Keratinocyte (primary cell): ENCODE data around the gene CCL22. TPM values are rescaled to one million over a fixed set of nuclear protein-coding genes. Genes with fewer than 3 reads are reported as not detected.

Experiments
- DNase-seq: peaks from one replicate; pipeline ENCODE4 v3.0.0-alpha.2; 2011; ENCODE audit warnings: low read depth, missing footprints, low spot score
- FAIRE-seq: peaks from 2 replicates; lab custom pipeline; 2011; peaks lifted over from hg19 to GRCh38; lab: Jason Lieb, UNC
- H2AFZ ChIP-seq: 2 replicates; pipeline ENCODE4 v1.6.0; 2012; ENCODE audit warnings: low read length, control low read depth, inconsistent platforms; ENCODE audit not compliant: control insufficient read depth
- H3K27ac ChIP-seq: 2 replicates; pipeline ENCODE4 v1.5.1; 2011; ENCODE audit warnings: low read length; ENCODE audit not compliant: control insufficient read depth, insufficient read depth
- H3K27me3 ChIP-seq: 3 replicates; pipeline ENCODE4 v1.6.0; 2011; ENCODE audit warnings: low read length; ENCODE audit not compliant: control insufficient read depth, insufficient read depth; ENCODE audit errors: extremely low read depth
- H3K36me3 ChIP-seq, 2 experiments: 2 replicates in 1 of 2; 3 replicates in 1 of 2; pipeline ENCODE4 v1.5.1; 2011; ENCODE audit warnings: low read length in 2 of 2, mild to moderate bottlenecking in 1 of 2; ENCODE audit not compliant: control insufficient read depth in 2 of 2, insufficient read depth in 2 of 2; ENCODE audit errors: extremely low read depth in 1 of 2
- H3K4me1 ChIP-seq: 3 replicates; pipeline ENCODE4 v1.5.1; 2011; ENCODE audit warnings: low read length; ENCODE audit not compliant: control insufficient read depth, insufficient read depth; ENCODE audit errors: extremely low read depth
- H3K4me2 ChIP-seq: 3 replicates; pipeline ENCODE4 v1.6.0; 2011; ENCODE audit warnings: low read depth, low read length; ENCODE audit not compliant: control insufficient read depth, insufficient read depth; ENCODE audit errors: extremely low read depth
- H3K4me3 ChIP-seq, 3 experiments: fragments of 200-600 bp in 1 of 3; sonication (generic) in 1 of 3; 2 replicates in 2 of 3; 3 replicates in 1 of 3; pipeline ENCODE4 v1.5.1; 2011 to 2016; ENCODE audit warnings: low read length in 3 of 3, mild to moderate bottlenecking in 3 of 3, control low read depth in 2 of 3, inconsistent platforms in 1 of 3, low read depth in 1 of 3, mixed read lengths in 1 of 3, mixed run types in 1 of 3, moderate library complexity in 1 of 3; ENCODE audit not compliant: control insufficient read depth in 2 of 3, insufficient read depth in 2 of 3; ENCODE audit errors: extremely low read depth in 1 of 3
- H3K79me2 ChIP-seq: 2 replicates; pipeline ENCODE4 v1.6.0; 2012; ENCODE audit warnings: low read length; ENCODE audit not compliant: control insufficient read depth, insufficient read depth
- H3K9ac ChIP-seq: 3 replicates; pipeline ENCODE4 v1.6.0; 2011; ENCODE audit warnings: low read length; ENCODE audit not compliant: control insufficient read depth, insufficient read depth; ENCODE audit errors: extremely low read depth
- H3K9me1 ChIP-seq: 3 replicates; pipeline ENCODE4 v1.6.0; 2011; ENCODE audit warnings: low read length; ENCODE audit not compliant: control insufficient read depth, insufficient read depth; ENCODE audit errors: extremely low read depth
- H3K9me3 ChIP-seq: 2 replicates; pipeline ENCODE4 v1.5.1; 2012; ENCODE audit warnings: low read depth, low read length; ENCODE audit not compliant: control insufficient read depth
- H4K20me1 ChIP-seq: 3 replicates; pipeline ENCODE4 v1.6.0; 2011; ENCODE audit warnings: low read length; ENCODE audit not compliant: control insufficient read depth, insufficient read depth; ENCODE audit errors: extremely low read depth
- CTCF ChIP-seq, 3 experiments: IDR thresholded peaks in 1 of 3; conservative IDR thresholded peaks in 1 of 3; optimal IDR thresholded peaks in 1 of 3; 2 replicates in 2 of 3; 3 replicates in 1 of 3; pipeline versions ENCODE3 to v1.5.1; 2011; ENCODE audit warnings: low read length in 3 of 3, mild to moderate bottlenecking in 3 of 3, moderate library complexity in 2 of 3, control low read depth in 1 of 3, inconsistent platforms in 1 of 3; ENCODE audit not compliant: insufficient read depth in 2 of 3; ENCODE audit errors: extremely low read depth in 1 of 3
- EZH2 ChIP-seq: IDR thresholded peaks from one replicate; pipeline ENCODE4 v1.6.1; 2012; ENCODE audit warnings: inconsistent platforms, mild to moderate bottlenecking, low read length, moderate library complexity
- dilution Hi-C: fragments of 300-500 bp; cut with MboI; formaldehyde crosslinking; loops from one replicate; pipeline ENCODE4 v1.7.0; 2020; ENCODE audit warnings: low sequenced_read_pairs; ENCODE audit not compliant: extremely low pct_ligation_motif_present
- polyA plus RNA-seq, 5 experiments: library from polyadenylated mRNA; depleted of rRNA in 3 of 5; stranded (reverse) in 3 of 5; stranded (forward) in 1 of 5; unstranded in 1 of 5; fragments of >200 nt; gene quantifications; 1 replicate in 1 of 5; 2 replicates in 3 of 5; 3 replicates in 1 of 5; pipeline versions ENCODE4 v1.2.1 to v1.2.3, GENCODE V29; 2011 to 2012; ENCODE audit warnings: missing spikeins in 2 of 5, low read depth in 1 of 5, low replicate concordance in 1 of 5

Gene CCL22
- polyA plus RNA-seq, 1 donor (not counting 4 experiments of a cell fraction or from before 2014, with no cell fraction given), result not detected

GRCh38 chr16:57367116-57367752 is 8.7 kb downstream of the CCL22 start:
- no peak overlapping the region for H2AFZ ChIP-seq
- no peaks in the 10 kb centered on the region for H4K20me1 ChIP-seq
- FAIRE-seq, result no peak
- no peak overlapping the region for H3K4me3 ChIP-seq
- no peak for DNase-seq
- dilution Hi-C loops, result no loop called here
- H3K79me2 ChIP-seq, result no peaks in the 10 kb centered on the region
- H3K9me3 ChIP-seq, result no peaks in the 10 kb centered on the region
- no peak overlapping the region for H3K9ac ChIP-seq
- peak overlapping the region; percentile 57 for H3K4me2 ChIP-seq
- H3K27ac ChIP-seq, result no peak overlapping the region
- peaks cover 8% of the 10 kb centered on the region for H3K27me3 ChIP-seq
- TF ChIP-seq CTCF (optimal IDR thresholded peaks at IDR 0.05 in 1 of 3, IDR thresholded peaks at IDR 0.05 in 1 of 3, conservative IDR thresholded peaks at IDR 0.05 in 1 of 3; ENCODE audit: extremely low read depth in 1 of 3, insufficient read depth in 2 of 3, low read length in 3 of 3), result no peak
- TF ChIP-seq EZH2, result no peak
- H3K36me3 ChIP-seq, result no peaks in the 10 kb centered on the region
- peaks cover 4% of the 10 kb centered on the region for H3K4me1 ChIP-seq
- H3K9me1 ChIP-seq, result no peaks in the 10 kb centered on the region

- no peaks in the 10 kb centered on the region for H3K9me1 ChIP-seq
- no peaks in the 10 kb centered on the region for H4K20me1 ChIP-seq
- H3K36me3 ChIP-seq, result no peaks in the 10 kb centered on the region
- FAIRE-seq (no peak), DNase-seq (no peak)
- peaks cover 30% of the 10 kb centered on the region for H3K4me1 ChIP-seq
- H3K9ac ChIP-seq, result no peak overlapping the region
- no peaks in the 10 kb centered on the region for H3K9me3 ChIP-seq
- peak overlapping the region in 1 of 3 experiments; percentile 29 for H3K4me3 ChIP-seq
- no peaks in the 10 kb centered on the region for H3K79me2 ChIP-seq
- no peak for TF ChIP-seq EZH2
- TF ChIP-seq CTCF (optimal IDR thresholded peaks at IDR 0.05 in 1 of 3, IDR thresholded peaks at IDR 0.05 in 1 of 3, conservative IDR thresholded peaks at IDR 0.05 in 1 of 3; ENCODE audit: extremely low read depth in 1 of 3, insufficient read depth in 2 of 3, low read length in 3 of 3), result no peak
- peak overlapping the region; percentile 41 for H3K4me2 ChIP-seq
- H3K27me3 ChIP-seq, result peaks cover under 1% of the 10 kb centered on the region
- no peak overlapping the region for H3K27ac ChIP-seq
- H2AFZ ChIP-seq, result no peak overlapping the region
- dilution Hi-C loops, result no loop called here
Measured at GRCh38 chr16:57371494-57372371, 13.2 kb downstream of the CCL22 start.
